ENCODE results near the gene SLC9A2. TPM values are rescaled to one million over a fixed set of nuclear protein-coding genes. Genes with fewer than 3 reads are reported as not detected.
A peak's percentile ranks its signal among the peaks of the same experiment; 100 is the strongest.

Gene SLC9A2
- total and polyA plus RNA-seq, 2 of the 13 experiments (the other 11 are each of a cell fraction or from before 2014, with no cell fraction given): 0.02 TPM; not detected in 1

GRCh38 chr2:102736410-102737409 lies 117.4 kb downstream of the SLC9A2 start (continued):
- TF ChIP-seq SRSF4 (IDR thresholded peaks at IDR 0.05; ENCODE audit: low read depth, low read length, poor library complexity, severe bottlenecking) (no peak), ZBTB2 (CRISPR knock-in tag; IDR thresholded peaks at IDR 0.05; ENCODE audit: low read depth) (peak; percentile 54; the same call in 1 of the 2 replicates), ZNF280D (CRISPR knock-in tag; IDR thresholded peaks at IDR 0.05) (peak; percentile 23; the same call in 1 of the 2 replicates), ZNF607 (CRISPR knock-in tag; IDR thresholded peaks at IDR 0.05; ENCODE audit: borderline replicate concordance) (peak; percentile 63; the same call in 1 of the 2 replicates), IRX3 (CRISPR knock-in tag; IDR thresholded peaks at IDR 0.05; ENCODE audit: borderline replicate concordance, low read depth) (peak; percentile 73; the same call in 1 of the 2 replicates), HOMEZ (CRISPR knock-in tag; IDR thresholded peaks at IDR 0.05; ENCODE audit: low read depth) (0 out of 2 replicates have a peak, but pooled peaks have one; percentile 26), ZSCAN21 (CRISPR knock-in tag; IDR thresholded peaks at IDR 0.05; ENCODE audit: borderline replicate concordance) (peak; percentile 67), TBX2 (CRISPR knock-in tag; IDR thresholded peaks at IDR 0.05; ENCODE audit: borderline replicate concordance) (peak; percentile 69; the same call in 1 of the 2 replicates), ZNF143 (CRISPR knock-in tag; IDR thresholded peaks at IDR 0.05) (no peak), TFDP1 (CRISPR knock-in tag; IDR thresholded peaks at IDR 0.05; ENCODE audit: borderline replicate concordance) (peak; percentile 59; the same call in 1 of the 2 replicates), PATZ1 (CRISPR knock-in tag; IDR thresholded peaks at IDR 0.05) (peak; percentile 88), ZNF670 (CRISPR knock-in tag; IDR thresholded peaks at IDR 0.05; ENCODE audit: borderline replicate concordance) (peak; percentile 91; the same call in 1 of the 2 replicates), ZKSCAN1 (IDR thresholded peaks at IDR 0.05; ENCODE audit: low read length) (peak; percentile 35), HOXA5 (CRISPR knock-in tag; IDR thresholded peaks at IDR 0.05) (peak; percentile 39; the same call in 1 of the 2 replicates), ZFP82 (CRISPR knock-in tag; IDR thresholded peaks at IDR 0.05; ENCODE audit: borderline replicate concordance) (0 out of 2 replicates have a peak, but pooled peaks have one; percentile 78), ZNF746 (CRISPR knock-in tag; IDR thresholded peaks at IDR 0.05) (peak; percentile 69; the same call in 1 of the 2 replicates), ZNF160 (CRISPR knock-in tag; IDR thresholded peaks at IDR 0.05) (peak; percentile 82; the same call in 1 of the 2 replicates)

All from HepG2 (cell line).